ENCODE data around the gene DDX31.

Gene DDX31

GRCh38 chr9:132638240-132638639 is 31.5 kb downstream of the DDX31 start:
- DNase-seq (ENCODE audit: low read depth): no peak
- no peak for TF ChIP-seq CTCF (conservative IDR thresholded peaks at IDR 0.05; ENCODE audit: low read depth, low read length)
- H3K4me3 ChIP-seq (ENCODE audit: low read length): no peak overlapping the region

GRCh38 chr9:132637801-132638200 is 32.0 kb downstream of the DDX31 start:
- DNase-seq (ENCODE audit: low read depth): no peak
- no peak overlapping the region for H3K4me3 ChIP-seq (ENCODE audit: low read length)
- no peak for TF ChIP-seq CTCF (conservative IDR thresholded peaks at IDR 0.05; ENCODE audit: low read depth, low read length)

- no peak overlapping the region for H3K4me3 ChIP-seq (ENCODE audit: low read length)
- DNase-seq (ENCODE audit: low read depth): no peak
- no peak for TF ChIP-seq CTCF (conservative IDR thresholded peaks at IDR 0.05; ENCODE audit: low read depth, low read length)
These were observed 32.4 kb downstream of the DDX31 start for GRCh38 chr9:132637351-132637750.

GRCh38 chr9:132634327-132634726 is 35.5 kb downstream of the DDX31 start:
- TF ChIP-seq CTCF (conservative IDR thresholded peaks at IDR 0.05; ENCODE audit: low read depth, low read length): no peak
- DNase-seq (ENCODE audit: low read depth): no peak

GRCh38 chr9:132632413-132633129 is 37.2 kb downstream of the DDX31 start:
- TF ChIP-seq CTCF (conservative IDR thresholded peaks at IDR 0.05; ENCODE audit: low read depth, low read length): no peak
- H3K4me3 ChIP-seq (ENCODE audit: low read length): no peak overlapping the region
- no peak for DNase-seq (ENCODE audit: low read depth)

More at GRCh38 chr9:132634327-132634726, 35.5 kb downstream of the DDX31 start:
- no peak overlapping the region for H3K4me3 ChIP-seq (ENCODE audit: low read length)

GRCh38 chr9:132631685-132632084 is 38.1 kb downstream of the DDX31 start:
- TF ChIP-seq CTCF (conservative IDR thresholded peaks at IDR 0.05; ENCODE audit: low read depth, low read length): no peak
- DNase-seq (ENCODE audit: low read depth): no peak

GRCh38 chr9:132631280-132631679 is 38.5 kb downstream of the DDX31 start:
- TF ChIP-seq CTCF (conservative IDR thresholded peaks at IDR 0.05; ENCODE audit: low read depth, low read length): no peak
- H3K4me3 ChIP-seq (ENCODE audit: low read length): no peak overlapping the region
- no peak for DNase-seq (ENCODE audit: low read depth)

More at GRCh38 chr9:132631685-132632084, 38.1 kb downstream of the DDX31 start:
- no peak overlapping the region for H3K4me3 ChIP-seq (ENCODE audit: low read length)
